Fibroblast of lung (primary cell): ENCODE measurements around the gene KAT5. TPM values are rescaled to one million over a fixed set of nuclear protein-coding genes. Genes with fewer than 3 reads are reported as not detected.

ENCODE experiments used
- DNase-seq, 2 donors: peaks; one replicate each; pipeline versions ENCODE4 v3.0.0 to v3.0.0-alpha.2; 2010; ENCODE audit warnings: low read depth in 2 of 2
- H2AFZ ChIP-seq: 2 replicates; pipeline ENCODE4 v1.5.1; 2012; ENCODE audit warnings: low read length, control low read depth, inconsistent platforms
- H3K27ac ChIP-seq: 2 replicates; pipeline ENCODE4 v1.5.1; 2011; ENCODE audit warnings: low read length, control low read depth; ENCODE audit not compliant: insufficient read depth
- H3K27me3 ChIP-seq: 2 replicates; pipeline ENCODE4 v1.5.1; 2011; ENCODE audit warnings: mild to moderate bottlenecking, low read length; ENCODE audit not compliant: control insufficient read depth, insufficient read depth
- H3K36me3 ChIP-seq: 2 replicates; pipeline ENCODE4 v1.5.1; 2011; ENCODE audit warnings: low read length; ENCODE audit not compliant: control insufficient read depth, insufficient read depth
- H3K4me1 ChIP-seq: 2 replicates; pipeline ENCODE4 v1.5.1; 2011; ENCODE audit warnings: low read length; ENCODE audit not compliant: control insufficient read depth, insufficient read depth; ENCODE audit errors: extremely low read depth
- H3K4me2 ChIP-seq: 2 replicates; pipeline ENCODE4 v1.5.1; 2011; ENCODE audit warnings: low read length, control low read depth; ENCODE audit not compliant: insufficient read depth; ENCODE audit errors: extremely low read depth
- H3K4me3 ChIP-seq, 4 experiments: fragments of 200-600 bp in 1 of 4; sonication (generic) in 1 of 4; replicated peaks in 1 of 4; 2 replicates each; pipeline ENCODE4 v1.5.1; 2011 to 2016; ENCODE audit warnings: low read length in 4 of 4, low read depth in 3 of 4, mild to moderate bottlenecking in 3 of 4, control low read depth in 2 of 4, inconsistent platforms in 1 of 4, mixed read lengths in 1 of 4; ENCODE audit not compliant: insufficient read depth in 1 of 4; ENCODE audit errors: control extremely low read depth in 1 of 4
- H3K79me2 ChIP-seq: 2 replicates; pipeline ENCODE4 v1.5.1; 2012; ENCODE audit warnings: mild to moderate bottlenecking, low read length, inconsistent platforms; ENCODE audit not compliant: control insufficient read depth, insufficient read depth
- H3K9ac ChIP-seq: 2 replicates; pipeline ENCODE4 v1.5.1; 2011; ENCODE audit warnings: mild to moderate bottlenecking, low read length, control low read depth; ENCODE audit not compliant: insufficient read depth
- H3K9me3 ChIP-seq: 2 replicates; pipeline ENCODE4 v1.5.1; 2012; ENCODE audit warnings: low read depth, low read length; ENCODE audit not compliant: control insufficient read depth, insufficient read depth
- H4K20me1 ChIP-seq: 2 replicates; pipeline ENCODE4 v1.5.1; 2011; ENCODE audit warnings: low read length; ENCODE audit not compliant: control insufficient read depth, insufficient read depth; ENCODE audit errors: extremely low read depth
- EZH2 ChIP-seq: IDR thresholded peaks from 2 replicates; pipeline ENCODE4 v1.5.1; 2012; ENCODE audit warnings: low read length, control low read depth, mild to moderate bottlenecking; ENCODE audit errors: missing control alignments
- polyA plus RNA-seq, 2 donors: library from polyadenylated mRNA; depleted of rRNA in 1 of 2; stranded (reverse) in 1 of 2; unstranded in 1 of 2; fragments of >200 nt; gene quantifications; 2 replicates each; pipeline ENCODE4 v1.2.1, GENCODE V29; 2011 to 2012; ENCODE audit warnings: missing spikeins in 1 of 2
- total RNA-seq: library from RNA; depleted of rRNA; stranded (reverse); fragments of >200 nt; gene quantifications from 2 replicates; pipeline ENCODE4 v1.2.1, GENCODE V29; 2014
- TF ChIP-seq, protein P1 (sequence below), 2 donors: IDR thresholded peaks in 1 of 2; conservative IDR thresholded peaks in 1 of 2; 1 replicate in 1 of 2; 2 replicates in 1 of 2; pipeline ENCODE4 v1.5.1; 2011 to 2012; ENCODE audit warnings: low read length in 2 of 2, control low read depth in 1 of 2, inconsistent platforms in 1 of 2, low read depth in 1 of 2, mild to moderate bottlenecking in 1 of 2

Gene KAT5
- total and polyA plus RNA-seq, 2 donors (not counting 1 experiment from before 2014, with no cell fraction given) = 27.8 to 50.4 TPM

DNA sequence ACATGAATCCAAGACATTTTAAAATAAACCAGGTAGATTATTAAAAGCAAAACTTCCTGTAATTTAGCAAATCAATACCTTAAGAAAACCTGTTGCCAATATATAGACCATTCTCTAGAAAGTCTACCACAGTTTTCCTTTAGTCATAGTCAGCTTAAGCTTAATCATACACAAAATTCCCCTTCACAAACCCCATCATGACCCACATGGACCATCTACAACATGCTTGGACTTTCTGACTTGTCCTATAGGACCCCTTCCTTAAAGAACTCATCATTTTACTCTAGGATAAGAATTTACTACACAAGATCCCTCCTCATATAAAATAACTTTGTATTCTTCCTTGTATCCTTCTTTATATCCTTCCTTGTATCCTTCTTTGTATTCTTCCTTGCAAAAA is 24.8 kb downstream of the KAT5 start:
- H3K9ac ChIP-seq = no peak overlapping the region

DNA sequence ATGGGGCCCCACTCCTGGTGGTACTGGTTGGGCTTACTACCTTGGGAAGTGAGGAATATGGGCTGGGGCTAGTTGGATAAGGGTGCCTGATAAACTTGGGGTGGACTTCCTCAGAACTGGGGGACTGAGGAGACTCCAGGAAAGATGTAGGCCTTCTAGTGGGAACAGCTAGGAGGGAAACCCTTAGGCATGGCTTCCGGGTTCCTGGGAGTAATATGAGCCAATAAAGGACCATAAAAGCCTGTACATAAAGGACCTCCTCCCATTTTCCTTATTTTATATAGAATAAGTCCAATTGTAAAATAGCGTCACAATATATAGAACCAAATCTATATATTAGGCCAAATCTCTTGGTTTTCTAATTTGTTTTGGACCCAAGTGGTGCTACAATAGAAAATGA is 27.0 kb downstream of the KAT5 start:
- Histone ChIP-seq H3K9me3 (no peaks in the 10 kb centered on the region), H3K27me3 (peaks cover 8% of the 10 kb centered on the region), H3K4me1 (no peaks in the 10 kb centered on the region), H3K27ac (no peak overlapping the region), H3K4me3 (no peak overlapping the region), H2AFZ (no peak overlapping the region), H3K9ac (no peak overlapping the region), H4K20me1 (no peaks in the 10 kb centered on the region), H3K4me2 (no peak overlapping the region), H3K36me3 (no peaks in the 10 kb centered on the region), H3K79me2 (no peaks in the 10 kb centered on the region)
- DNase-seq = no peak
- TF ChIP-seq, protein P1, sequence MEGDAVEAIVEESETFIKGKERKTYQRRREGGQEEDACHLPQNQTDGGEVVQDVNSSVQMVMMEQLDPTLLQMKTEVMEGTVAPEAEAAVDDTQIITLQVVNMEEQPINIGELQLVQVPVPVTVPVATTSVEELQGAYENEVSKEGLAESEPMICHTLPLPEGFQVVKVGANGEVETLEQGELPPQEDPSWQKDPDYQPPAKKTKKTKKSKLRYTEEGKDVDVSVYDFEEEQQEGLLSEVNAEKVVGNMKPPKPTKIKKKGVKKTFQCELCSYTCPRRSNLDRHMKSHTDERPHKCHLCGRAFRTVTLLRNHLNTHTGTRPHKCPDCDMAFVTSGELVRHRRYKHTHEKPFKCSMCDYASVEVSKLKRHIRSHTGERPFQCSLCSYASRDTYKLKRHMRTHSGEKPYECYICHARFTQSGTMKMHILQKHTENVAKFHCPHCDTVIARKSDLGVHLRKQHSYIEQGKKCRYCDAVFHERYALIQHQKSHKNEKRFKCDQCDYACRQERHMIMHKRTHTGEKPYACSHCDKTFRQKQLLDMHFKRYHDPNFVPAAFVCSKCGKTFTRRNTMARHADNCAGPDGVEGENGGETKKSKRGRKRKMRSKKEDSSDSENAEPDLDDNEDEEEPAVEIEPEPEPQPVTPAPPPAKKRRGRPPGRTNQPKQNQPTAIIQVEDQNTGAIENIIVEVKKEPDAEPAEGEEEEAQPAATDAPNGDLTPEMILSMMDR (conservative IDR thresholded peaks at IDR 0.05 in 1 of 2, IDR thresholded peaks at IDR 0.05 in 1 of 2; ENCODE audit: low read depth in 1 of 2, low read length in 2 of 2) = no peak
- no peak for TF ChIP-seq EZH2

More for the DNA sequence above, 24.8 kb downstream of the KAT5 start:
- Histone ChIP-seq H3K27ac (no peak overlapping the region), H3K4me1 (no peaks in the 10 kb centered on the region), H3K4me3 (no peak overlapping the region), H3K4me2 (no peak overlapping the region), H2AFZ (no peak overlapping the region), H4K20me1 (no peaks in the 10 kb centered on the region), H3K27me3 (peaks cover 8% of the 10 kb centered on the region), H3K79me2 (no peaks in the 10 kb centered on the region), H3K36me3 (no peaks in the 10 kb centered on the region), H3K9me3 (no peaks in the 10 kb centered on the region)
- DNase-seq = no peak
- no peak for TF ChIP-seq EZH2
- TF ChIP-seq, protein P1 (conservative IDR thresholded peaks at IDR 0.05 in 1 of 2, IDR thresholded peaks at IDR 0.05 in 1 of 2; ENCODE audit: low read depth in 1 of 2, low read length in 2 of 2) = no peak

GRCh38 chr11:65741185-65741584 is 29.1 kb downstream of the KAT5 start:
- H3K79me2 ChIP-seq = no peaks in the 10 kb centered on the region
- H3K4me1 ChIP-seq = no peaks in the 10 kb centered on the region
- DNase-seq = no peak
- no peak overlapping the region for H3K4me3 ChIP-seq
- H3K4me2 ChIP-seq = no peak overlapping the region
- H3K27me3 ChIP-seq = peaks cover 5% of the 10 kb centered on the region
- no peak overlapping the region for H2AFZ ChIP-seq
- no peak overlapping the region for H3K27ac ChIP-seq
- H3K9ac ChIP-seq = no peak overlapping the region
- H3K9me3 ChIP-seq = no peaks in the 10 kb centered on the region
- no peaks in the 10 kb centered on the region for H3K36me3 ChIP-seq
- no peak for TF ChIP-seq EZH2
- TF ChIP-seq, protein P1 (conservative IDR thresholded peaks at IDR 0.05 in 1 of 2, IDR thresholded peaks at IDR 0.05 in 1 of 2; ENCODE audit: low read depth in 1 of 2, low read length in 2 of 2) = no peak
- H4K20me1 ChIP-seq = no peaks in the 10 kb centered on the region
